ENCODE data around the gene EID1.

DNA sequence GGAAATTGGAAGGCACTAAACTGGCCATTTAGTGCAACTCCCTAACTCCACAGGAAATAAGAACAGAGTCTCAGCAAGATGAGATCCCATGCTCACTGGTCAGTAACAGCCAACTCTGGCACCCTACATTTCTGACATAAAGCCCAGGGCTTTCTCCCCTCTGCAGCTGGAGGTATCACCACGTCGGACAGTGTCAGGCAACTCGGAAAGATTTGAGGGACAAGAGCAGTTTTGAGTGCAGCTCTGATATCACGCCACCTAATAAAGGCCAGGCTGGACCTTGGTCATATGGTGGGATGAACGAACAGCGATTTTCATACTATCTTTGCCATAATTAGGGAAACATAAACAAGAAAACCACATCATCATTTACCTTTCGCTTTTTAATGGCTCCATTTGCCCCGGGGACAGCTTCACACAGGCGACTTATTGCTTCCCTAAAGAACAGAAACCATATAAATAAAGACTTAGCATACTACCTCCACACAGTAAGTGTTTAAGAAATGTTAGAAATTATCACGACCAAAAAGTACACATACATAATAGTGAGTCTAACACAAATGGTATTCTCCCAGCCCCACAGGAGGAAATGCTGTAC is 12.5 kb downstream of the EID1 start:
- TF ChIP-seq LEF1 (IDR thresholded peaks at IDR 0.05; ENCODE audit: borderline replicate concordance) (no peak), SP1 (IDR thresholded peaks at IDR 0.05) (no peak)
